IMR-90 (cell line): Measurements from ENCODE around the gene RIPK3. TPM values are rescaled to one million over a fixed set of nuclear protein-coding genes. Genes with fewer than 3 reads are reported as not detected.

ENCODE experiments used
- ATAC-seq: fragments of 200-7000 bp; cut with Tn5 transposase; 2 replicates; pipeline ENCODE4 v1.9.1; 2020; ENCODE audit warnings: low read depth, mild to moderate bottlenecking, moderate library complexity
- BruUV-seq: library from RNA; stranded (reverse); fragments of 400-500 nt; replicated peaks from 2 replicates; lab custom pipeline; 2021; lab: Mats Ljungman, UMichigan
- CTCF ChIA-PET: fragments of 300-600 bp; formaldehyde crosslinking; extraction: SDS; loops from one replicate; lab custom pipeline; 2021; ENCODE audit warnings: antibody characterized with exemption; lab: Yijun Ruan, JAX
- POLR2A ChIA-PET: fragments of 300-600 bp; sonication (Branson Sonifier 250); formaldehyde crosslinking; loops from one replicate; lab custom pipeline; 2022; ENCODE audit warnings: antibody characterized with exemption; ENCODE audit not compliant: unreplicated experiment; lab: Charles Lee
- DNase-seq: peaks from one replicate; pipeline ENCODE4 v3.0.0; 2013
- H2AFZ ChIP-seq: replicated peaks from 2 replicates; pipeline ENCODE3; 2013; ENCODE audit warnings: low read length, mild to moderate bottlenecking; ENCODE audit not compliant: poor library complexity
- H2AK5ac ChIP-seq: 2 replicates; pipeline ENCODE4 v1.6.1; 2013; ENCODE audit warnings: low read depth, low read length, inconsistent platforms
- H2AK9ac ChIP-seq: replicated peaks from 2 replicates; pipeline ENCODE3; 2013; ENCODE audit warnings: mild to moderate bottlenecking, low read depth, low read length, moderate library complexity; ENCODE audit not compliant: poor library complexity
- H2BK120ac ChIP-seq: 2 replicates; pipeline ENCODE4 v1.6.1; 2013; ENCODE audit warnings: low read depth, low read length, inconsistent platforms
- H2BK15ac ChIP-seq: 3 replicates; pipeline ENCODE4 v1.6.1; 2013; ENCODE audit warnings: low read depth, low read length, inconsistent platforms
- H2BK20ac ChIP-seq: 2 replicates; pipeline ENCODE4 v1.6.1; 2013; ENCODE audit warnings: low read depth, mild to moderate bottlenecking, inconsistent platforms, low read length, moderate library complexity
- H2BK5ac ChIP-seq: 2 replicates; pipeline ENCODE4 v1.6.1; 2013; ENCODE audit warnings: mild to moderate bottlenecking, low read depth, low read length, inconsistent platforms; ENCODE audit not compliant: poor library complexity, severe bottlenecking
- H3K14ac ChIP-seq: replicated peaks from 2 replicates; pipeline ENCODE4 v1.6.1; 2013; ENCODE audit warnings: low read depth, low read length, inconsistent platforms
- H3K18ac ChIP-seq: 2 replicates; pipeline ENCODE4 v1.6.1; 2013; ENCODE audit warnings: low read depth, low read length, control low read depth
- H3K23ac ChIP-seq: 2 replicates; pipeline ENCODE4 v1.6.1; 2013; ENCODE audit warnings: low read depth, low read length, inconsistent platforms
- H3K27ac ChIP-seq: 2 replicates; pipeline ENCODE4 v1.5.1; 2013; ENCODE audit warnings: mild to moderate bottlenecking, control low read depth, low read length; ENCODE audit not compliant: insufficient read depth
- H3K27me3 ChIP-seq: 2 replicates; pipeline ENCODE4 v1.6.1; 2013; ENCODE audit warnings: low read length; ENCODE audit not compliant: control insufficient read depth, insufficient read depth
- H3K36me3 ChIP-seq: 2 replicates; pipeline ENCODE4 v1.6.1; 2013; ENCODE audit warnings: low read length, mixed read lengths; ENCODE audit not compliant: control insufficient read depth, insufficient read depth
- H3K4ac ChIP-seq: 2 replicates; pipeline ENCODE4 v1.6.1; 2013; ENCODE audit warnings: low read depth, low read length, inconsistent platforms
- H3K4me1 ChIP-seq: 2 replicates; pipeline ENCODE4 v1.6.1; 2013; ENCODE audit warnings: low read length, mixed read lengths; ENCODE audit not compliant: control insufficient read depth, insufficient read depth
- H3K4me2 ChIP-seq: 2 replicates; pipeline ENCODE4 v1.6.1; 2013; ENCODE audit warnings: low read depth, mild to moderate bottlenecking, control low read depth, low read length, moderate library complexity
- H3K4me3 ChIP-seq: 2 replicates; pipeline ENCODE4 v1.5.1; 2013; ENCODE audit warnings: low read depth, mild to moderate bottlenecking, control low read depth, low read length, moderate library complexity; ENCODE audit not compliant: insufficient read depth
- H3K56ac ChIP-seq: 2 replicates; pipeline ENCODE4 v1.6.1; 2013; ENCODE audit warnings: low read length, inconsistent platforms; ENCODE audit not compliant: insufficient read depth; ENCODE audit errors: extremely low read depth
- H3K79me1 ChIP-seq, 2 experiments: 2 replicates each; pipeline ENCODE4 v1.6.1; 2013; ENCODE audit warnings: low read length in 2 of 2, inconsistent platforms in 1 of 2, low read depth in 1 of 2
- H3K9ac ChIP-seq: 2 replicates; pipeline ENCODE4 v1.6.1; 2013; ENCODE audit warnings: low read depth, low read length, control low read depth
- H3K9me1 ChIP-seq: 2 replicates; pipeline ENCODE4 v1.6.1; 2013; ENCODE audit warnings: low read length, inconsistent platforms; ENCODE audit not compliant: insufficient read depth
- H3K9me3 ChIP-seq: 2 replicates; pipeline ENCODE4 v1.6.1; 2013; ENCODE audit warnings: low read length; ENCODE audit not compliant: control insufficient read depth, insufficient read depth
- H4K20me1 ChIP-seq: 2 replicates; pipeline ENCODE4 v1.6.1; 2013; ENCODE audit warnings: low read length, inconsistent platforms; ENCODE audit not compliant: insufficient read depth
- H4K5ac ChIP-seq: 2 replicates; pipeline ENCODE4 v1.6.1; 2013; ENCODE audit warnings: mild to moderate bottlenecking, low read depth, low read length, control low read depth
- H4K8ac ChIP-seq, 2 experiments: 2 replicates each; pipeline ENCODE4 v1.6.1; 2013; ENCODE audit warnings: low read depth in 2 of 2, low read length in 2 of 2, control low read depth in 1 of 2, inconsistent platforms in 1 of 2
- H4K91ac ChIP-seq: 2 replicates; pipeline ENCODE4 v1.6.1; 2013; ENCODE audit warnings: low read depth, low read length, inconsistent platforms; ENCODE audit not compliant: insufficient read depth
- CEBPB ChIP-seq: IDR thresholded peaks from 2 replicates; pipeline ENCODE4 v1.6.1; 2012; ENCODE audit warnings: low read depth, low read length, improper control_type of control experiment
- FOS ChIP-seq: fragments of 150-350 bp; IDR thresholded peaks from 2 replicates; pipeline ENCODE4 v1.6.1; 2016; ENCODE audit warnings: low read depth, low read length
- MXI1 ChIP-seq: IDR thresholded peaks from 2 replicates; pipeline ENCODE4 v1.6.1; 2012; ENCODE audit warnings: low read depth, mild to moderate bottlenecking, low read length, moderate library complexity, borderline replicate concordance
- NFE2L2 ChIP-seq: fragments of 150-350 bp; IDR thresholded peaks from 2 replicates; pipeline ENCODE4 v1.6.1; 2016; ENCODE audit warnings: low read depth, mild to moderate bottlenecking, low read length
- POLR2A ChIP-seq: IDR thresholded peaks from 2 replicates; pipeline ENCODE4 v1.6.1; 2012; ENCODE audit warnings: mild to moderate bottlenecking, low read depth, low read length
- RAD21 ChIP-seq: IDR thresholded peaks from 2 replicates; pipeline ENCODE4 v1.6.1; 2012; ENCODE audit warnings: low read length, improper control_type of control experiment
- RFX5 ChIP-seq: IDR thresholded peaks from 2 replicates; pipeline ENCODE4 v1.8.0; 2012; ENCODE audit warnings: low read depth, mild to moderate bottlenecking, low read length, moderate library complexity
- WGBS, 2 experiments: methylation state at CpG; one replicate each; pipeline versions ENCODE4 v1.1.5 to v1.1.7; 2013; ENCODE audit warnings: missing lambda C conversion rate in 2 of 2; ENCODE audit not compliant: insufficient read length in 1 of 2; ENCODE audit errors: extremely low coverage in 2 of 2; 5-methylcytosine and 5-hydroxymethylcytosine counted together
- dilution Hi-C: fragments of 300-500 bp; cut with HindIII; formaldehyde crosslinking; loops from one replicate; pipeline ENCODE4 v1.14.3; 2018; ENCODE audit warnings: low sequenced_read_pairs; ENCODE audit not compliant: unreplicated experiment
- in situ Hi-C: fragments of 300-500 bp; cut with MboI; formaldehyde crosslinking; loops from 3 replicates; pipeline ENCODE4 v1.14.3; 2019; ENCODE audit warnings: low sequenced_read_pairs, inconsistent platforms, mixed read lengths
- intact Hi-C: fragments of 100-400 bp; cut with micrococcal nuclease; formaldehyde crosslinking; loops from 2 replicates; pipeline ENCODE4 v1.10.0; 2022
- polyA plus RNA-seq, 3 experiments: library from polyadenylated mRNA; depleted of rRNA; stranded (reverse); fragments of >200 nt; gene quantifications; 2 replicates each; pipeline ENCODE4 v1.2.3, GENCODE V29; 2012; ENCODE audit warnings: low replicate concordance in 1 of 3
- total RNA-seq: library from RNA; depleted of rRNA; stranded (reverse); fragments of >200 nt; gene quantifications from 2 replicates; pipeline ENCODE4 v1.2.3, GENCODE V29; 2012

RIPK3 gene
- total and polyA plus RNA-seq, 2 of the 4 experiments (the other 2 are of a cell fraction), result 0.09 TPM; not detected in 1

- Histone ChIP-seq H4K20me1 (no peaks in the 10 kb centered on the region), H3K36me3 (no peaks in the 10 kb centered on the region), H3K9ac (no peak overlapping the region), H3K4ac (no peak overlapping the region), H2BK15ac (no peak overlapping the region), H2BK120ac (no peak overlapping the region; the same call in 1 of the 2 replicates), H3K79me1 (no peaks in the 10 kb centered on the region), H3K14ac (no peak overlapping the region), H3K9me3 (no peaks in the 10 kb centered on the region; the same call in 1 of the 2 replicates), H3K4me2 (no peak overlapping the region), H2BK5ac (no peak overlapping the region), H3K56ac (no peak overlapping the region), H4K5ac (no peak overlapping the region), H4K91ac (no peak overlapping the region), H2AK9ac (no peak overlapping the region), H4K8ac (no peak overlapping the region), H2BK20ac (no peak overlapping the region), H3K27ac (no peak overlapping the region), H3K23ac (no peak overlapping the region), H2AK5ac (no peak overlapping the region), H2AFZ (no peak overlapping the region), H3K4me3 (no peak overlapping the region), H3K27me3 (peaks cover 87% of the 10 kb centered on the region), H3K18ac (no peak overlapping the region), H3K4me1 (peaks cover 3% of the 10 kb centered on the region; the same call in 1 of the 2 replicates), H3K9me1 (no peaks in the 10 kb centered on the region)
- DNase-seq, result no peak
- in situ Hi-C loops, result no loop called here
- ChIA-PET CTCF (interaction anchor here (0.7 to 0.9 kb wide), 2 partner anchors 10 to 29 kb away, joined by 3 to 6 read pairs; partner anchors contain the start of gene CIDEB), POLR2A (no interaction called here)
- ATAC-seq, result no peak
- no TSS peak for BruUV-seq
- 0% methylated on average over 1 of the region's 7 CpGs; no CpG with 5 or more reads in 1 of the 2 experiments for WGBS, 2 experiments
- TF ChIP-seq RFX5, result no peak
- TF ChIP-seq RAD21, result no peak
- TF ChIP-seq FOS, result no peak
- no peak for TF ChIP-seq POLR2A
- TF ChIP-seq MXI1, result no peak
- TF ChIP-seq CEBPB, result no peak
- TF ChIP-seq NFE2L2, result no peak
- dilution Hi-C loops, result no loop called here
- intact Hi-C loops, result no loop called here
Measured at GRCh38 chr14:24337144-24337823, 2.5 kb downstream of the RIPK3 start.
